ENCODE measurements around the gene SEMA3B.

DNA sequence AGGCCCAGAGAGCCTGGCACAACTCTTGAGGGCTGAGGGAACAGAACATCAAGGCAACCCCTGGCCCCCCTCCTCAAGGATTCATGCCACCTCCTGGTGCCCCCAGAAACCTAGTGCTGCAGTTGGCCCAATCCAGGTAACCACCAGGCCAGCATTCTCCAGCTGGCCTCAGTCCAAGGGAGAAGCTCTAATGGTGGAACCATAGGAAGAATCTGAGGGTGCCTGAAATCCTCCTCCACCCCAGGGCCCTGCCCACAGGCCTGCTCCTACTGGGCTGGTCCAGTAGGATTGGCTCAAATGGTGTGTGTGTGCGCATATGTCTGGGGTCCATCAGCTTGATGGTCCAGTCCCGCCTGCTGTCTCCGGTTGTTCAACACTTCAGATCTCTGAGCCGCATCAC is 45.9 kb downstream of the SEMA3B start:
- TF ChIP-seq CTCF (IDR thresholded peaks at IDR 0.05): no peak
- no peak for TF ChIP-seq ZFX (IDR thresholded peaks at IDR 0.05; ENCODE audit: borderline replicate concordance)
